NT2/D1 (cell line): Measurements from ENCODE around the gene SPATA9.

Source experiments
- SUZ12 ChIP-seq: IDR thresholded peaks from 2 replicates; pipeline ENCODE4 v1.6.1; 2011; ENCODE audit not compliant: insufficient read length, insufficient read depth; ENCODE audit errors: extremely low read depth
- YY1 ChIP-seq: IDR thresholded peaks from 2 replicates; pipeline ENCODE4 v1.6.1; 2011; ENCODE audit not compliant: insufficient read length, insufficient read depth
- ZNF274 ChIP-seq: IDR thresholded peaks from 2 replicates; pipeline ENCODE4 v1.6.1; 2011; ENCODE audit warnings: mild to moderate bottlenecking, low read depth, low read length

GRCh38 chr5:95662946-95663345 is 19.8 kb downstream of the SPATA9 start:
- TF ChIP-seq YY1, result no peak
- no peak for TF ChIP-seq SUZ12
- TF ChIP-seq ZNF274, result no peak
